ENCODE measurements around the gene NPEPPS. TPM values are rescaled to one million over a fixed set of nuclear protein-coding genes. Genes with fewer than 3 reads are reported as not detected.
"Not testable (repeated sequence)": the region's sequence is repeated elsewhere in the genome, so short reads cannot be mapped to it uniquely, and the experiment has no call there.

The NPEPPS gene
- total RNA-seq, 4 donors from 2014 or later: 79.3 to 116 (median 110) TPM

DNA sequence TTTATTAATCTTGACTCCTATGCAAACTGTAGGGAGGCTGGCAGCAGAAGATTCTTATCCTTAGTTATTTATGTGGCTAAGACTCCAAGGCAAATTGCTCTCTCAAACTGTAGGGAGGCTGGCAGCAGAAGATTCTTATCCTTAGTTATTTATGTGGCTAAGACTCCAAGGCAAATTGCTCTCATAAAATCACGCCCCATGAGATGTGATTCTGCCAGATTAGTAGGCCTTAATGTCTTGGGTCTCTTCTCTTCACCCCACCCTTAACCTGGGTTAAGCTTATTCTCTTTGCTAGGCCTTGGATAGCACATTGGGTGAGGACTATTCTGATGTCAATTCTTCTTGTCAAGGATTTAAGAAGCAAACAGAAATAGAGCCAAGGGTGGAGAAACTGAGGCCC lies 9.5 kb upstream of the NPEPPS start:
- H3K4me3 ChIP-seq, H3K9me3 ChIP-seq, H3K4me1 ChIP-seq, H3K27ac ChIP-seq, H3K27me3 ChIP-seq, H3K36me3 ChIP-seq, ATAC-seq: not testable (repeated sequence)
- 80 to 100% methylated on average over 1 of the region's 1 CpG for WGBS, 2 donors (ENCODE audit: low coverage in 1 of 2)

DNA sequence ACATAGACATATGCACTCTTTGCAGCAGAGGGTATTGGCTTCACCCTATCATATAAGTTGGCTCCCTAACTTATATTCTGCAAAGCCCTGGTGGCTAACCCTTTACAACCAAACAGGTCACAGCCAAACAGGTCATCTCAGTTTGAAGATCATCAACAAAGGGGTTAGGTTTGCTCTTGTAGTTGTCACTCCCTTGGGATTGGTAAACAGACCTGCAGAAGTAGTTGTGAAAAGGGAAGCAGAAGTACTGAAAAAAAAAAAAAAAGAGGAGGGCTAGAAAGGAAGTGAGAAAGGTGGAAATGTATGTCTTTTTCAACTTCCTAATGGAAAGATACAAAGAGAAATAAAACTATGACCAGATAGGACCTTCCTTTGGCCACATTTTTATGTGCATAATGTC lies 8.6 kb upstream of the NPEPPS start:
- H3K9me3 ChIP-seq, H3K4me1 ChIP-seq, H3K27me3 ChIP-seq, H3K27ac ChIP-seq, H3K4me3 ChIP-seq, H3K36me3 ChIP-seq, ATAC-seq: not testable (repeated sequence)

DNA sequence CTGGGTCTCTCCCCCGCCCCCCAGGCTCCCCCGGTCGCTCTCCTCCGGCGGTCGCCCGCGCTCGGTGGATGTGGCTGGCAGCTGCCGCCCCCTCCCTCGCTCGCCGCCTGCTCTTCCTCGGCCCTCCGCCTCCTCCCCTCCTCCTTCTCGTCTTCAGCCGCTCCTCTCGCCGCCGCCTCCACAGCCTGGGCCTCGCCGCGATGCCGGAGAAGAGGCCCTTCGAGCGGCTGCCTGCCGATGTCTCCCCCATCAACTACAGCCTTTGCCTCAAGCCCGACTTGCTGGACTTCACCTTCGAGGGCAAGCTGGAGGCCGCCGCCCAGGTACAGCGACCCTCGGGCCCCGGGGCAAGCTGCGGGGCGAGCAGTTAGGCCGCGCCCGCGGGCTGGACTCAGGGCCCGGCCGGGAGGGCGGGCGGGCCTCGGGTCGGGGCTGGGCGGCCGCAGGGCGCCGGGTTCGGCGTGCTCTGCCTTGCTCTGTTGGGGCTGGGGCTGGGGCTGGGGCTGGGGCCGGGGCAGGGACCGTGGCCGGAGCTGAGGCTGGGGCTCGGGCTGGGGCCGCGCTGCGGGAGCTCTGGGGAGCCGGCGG lies 419 bp downstream of the NPEPPS start:
- Histone ChIP-seq H3K27ac (peak overlapping the region; percentile 92 to 98 (median 95)), H3K4me1 (peaks cover 0 to 30% (median 2%) of the 10 kb centered on the region in 3 donors), H3K4me3 (peak overlapping the region; percentile 71 to 99)
- H3K9me3 ChIP-seq, H3K36me3 ChIP-seq, H3K27me3 ChIP-seq: not testable (repeated sequence)
- no CpG with 5 or more reads among the region's 61 CpGs for WGBS, 2 donors (ENCODE audit: low coverage in 1 of 2)
- ATAC-seq: peak; percentile 57

DNA sequence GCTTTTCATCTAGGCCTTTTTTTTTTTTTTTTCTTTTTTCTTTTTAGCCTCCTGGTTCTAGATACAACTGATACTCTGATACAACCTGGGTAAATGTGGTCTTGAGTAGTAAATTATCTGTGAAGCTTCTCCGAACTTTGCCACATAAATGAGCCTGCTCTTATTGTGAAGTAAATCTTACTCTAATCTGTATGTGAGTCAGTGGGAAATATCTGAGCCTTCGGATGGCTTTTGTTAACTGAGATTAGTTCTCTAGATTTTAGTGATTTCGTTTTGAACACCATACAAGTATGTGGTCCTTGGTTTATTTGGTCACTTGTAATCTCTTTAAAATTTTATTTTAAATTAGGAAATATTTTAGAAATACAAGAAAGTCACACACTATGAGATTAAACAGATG lies 8.2 kb downstream of the NPEPPS start:
- H3K9me3 ChIP-seq, H3K4me3 ChIP-seq, H3K27me3 ChIP-seq, ATAC-seq, H3K36me3 ChIP-seq: not testable (repeated sequence)
- peak overlapping the region in 1 of 4 donors; percentile 45 for H3K27ac ChIP-seq
- WGBS, 2 donors (ENCODE audit: low coverage in 1 of 2): 44% methylated on average over 3 of the region's 3 CpGs
- peaks cover 0 to 43% (median 0%) of the 10 kb centered on the region in 3 donors for H3K4me1 ChIP-seq

DNA sequence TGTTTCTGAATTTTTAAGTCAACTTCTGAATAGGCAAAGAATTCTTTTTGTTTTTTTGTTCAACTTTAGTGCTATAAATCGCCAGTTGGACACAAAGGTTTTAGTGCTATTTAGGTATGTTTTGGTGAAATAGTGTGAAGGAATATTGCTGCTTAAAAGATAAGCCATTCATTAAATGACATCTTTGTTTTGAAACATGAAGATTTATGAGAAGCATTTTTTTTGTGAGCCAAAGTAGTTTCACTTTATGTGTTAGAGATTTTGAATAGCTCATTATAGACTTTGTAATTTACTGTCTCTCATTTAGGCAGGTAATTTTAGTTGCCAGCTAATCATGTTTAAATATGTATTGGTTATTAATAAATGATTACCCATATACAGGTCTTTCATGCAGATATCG lies 10.8 kb downstream of the NPEPPS start:
- 94 to 100% methylated on average over 1 to 2 of the region's 2 CpGs for WGBS, 2 donors (ENCODE audit: low coverage in 1 of 2)
- not testable (repeated sequence) for H3K27ac ChIP-seq, H3K36me3 ChIP-seq, H3K4me3 ChIP-seq, H3K27me3 ChIP-seq, ATAC-seq, H3K9me3 ChIP-seq
- peaks cover 0 to 34% (median 0%) of the 10 kb centered on the region in 3 donors for H3K4me1 ChIP-seq

DNA sequence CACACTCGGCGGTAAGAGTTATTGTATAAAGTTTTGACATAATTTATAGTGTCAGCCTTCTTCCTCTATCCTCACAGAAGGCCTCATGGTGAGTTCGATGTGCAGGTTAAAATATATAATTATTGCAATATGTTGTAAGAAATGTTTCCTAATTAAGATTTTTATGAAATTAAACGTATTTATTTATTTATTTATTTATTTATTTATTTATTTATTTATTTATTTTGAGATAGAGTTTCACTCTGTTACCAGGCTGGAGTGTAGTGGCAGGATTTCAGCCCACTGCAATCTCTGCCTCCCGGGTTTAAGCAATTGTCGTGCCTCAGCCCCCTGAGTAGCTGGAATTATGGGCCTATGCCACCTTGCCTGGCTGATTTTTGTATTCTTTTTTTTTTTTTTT lies 13.4 kb downstream of the NPEPPS start:
- 92 to 94% methylated on average over 2 to 6 of the region's 6 CpGs for WGBS, 2 donors (ENCODE audit: low coverage in 1 of 2)
- H3K36me3 ChIP-seq: peaks cover 0 to 14% of the 10 kb centered on the region in 2 donors
- not testable (repeated sequence) for ATAC-seq, H3K4me3 ChIP-seq, H3K27me3 ChIP-seq, H3K9me3 ChIP-seq, H3K27ac ChIP-seq
- peaks cover 0 to 22% (median 0%) of the 10 kb centered on the region in 3 donors for H3K4me1 ChIP-seq

DNA sequence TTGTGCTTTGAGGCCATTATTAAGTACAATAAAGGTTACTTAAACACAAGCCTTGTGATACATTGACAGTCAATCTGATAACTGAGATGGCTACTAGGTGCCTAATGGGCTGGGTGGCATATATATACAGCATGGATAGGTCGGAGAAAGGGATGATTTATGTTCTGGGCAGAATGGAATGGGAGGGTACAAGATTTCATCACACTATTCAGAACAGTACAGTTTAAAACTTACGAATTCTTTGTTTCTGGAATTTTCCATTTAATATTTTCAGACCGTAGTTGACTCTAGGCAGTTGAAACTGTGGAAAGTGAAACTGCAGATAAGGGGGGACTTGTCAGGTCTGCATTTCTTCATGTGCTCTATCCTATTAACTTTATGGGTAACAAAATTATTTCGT lies 23.8 kb downstream of the NPEPPS start:
- H3K9me3 ChIP-seq, ATAC-seq, H3K27me3 ChIP-seq, H3K4me3 ChIP-seq, H3K27ac ChIP-seq: not testable (repeated sequence)
- 44 to 74% methylated on average over 4 of the region's 4 CpGs for WGBS, 2 donors (ENCODE audit: low coverage in 1 of 2)
- peaks cover 0 to 14% of the 10 kb centered on the region in 2 donors for H3K36me3 ChIP-seq
- H3K4me1 ChIP-seq: peaks cover 0 to 19% (median 2%) of the 10 kb centered on the region in 3 donors

DNA sequence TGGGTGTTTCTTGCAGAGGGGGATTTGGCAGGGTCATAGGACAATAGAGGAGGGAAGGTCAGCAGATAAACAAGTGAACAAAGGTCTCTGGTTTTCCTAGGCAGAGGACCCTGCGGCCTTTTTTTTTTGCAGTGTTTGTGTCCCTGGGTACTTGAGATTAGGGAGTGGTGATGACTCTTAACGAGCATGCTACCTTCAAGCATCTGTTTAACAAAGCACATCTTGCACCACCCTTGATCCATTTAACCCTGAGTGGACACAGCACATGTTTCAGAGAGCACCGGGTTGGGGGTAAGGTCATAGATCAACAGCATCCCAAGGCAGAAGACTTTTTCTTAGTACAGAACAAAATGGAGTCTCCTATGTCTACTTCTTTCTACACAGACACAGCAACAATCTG lies 25.2 kb downstream of the NPEPPS start:
- ATAC-seq, H3K27ac ChIP-seq, H3K9me3 ChIP-seq, H3K27me3 ChIP-seq, H3K4me3 ChIP-seq, H3K36me3 ChIP-seq: not testable (repeated sequence)
- 68 to 100% methylated on average over 2 to 3 of the region's 3 CpGs for whole genome bisulfite sequencing, 2 donors (ENCODE audit: low coverage in 1 of 2)
- peaks cover 2 to 30% (median 6%) of the 10 kb centered on the region in 3 donors for H3K4me1 ChIP-seq

DNA sequence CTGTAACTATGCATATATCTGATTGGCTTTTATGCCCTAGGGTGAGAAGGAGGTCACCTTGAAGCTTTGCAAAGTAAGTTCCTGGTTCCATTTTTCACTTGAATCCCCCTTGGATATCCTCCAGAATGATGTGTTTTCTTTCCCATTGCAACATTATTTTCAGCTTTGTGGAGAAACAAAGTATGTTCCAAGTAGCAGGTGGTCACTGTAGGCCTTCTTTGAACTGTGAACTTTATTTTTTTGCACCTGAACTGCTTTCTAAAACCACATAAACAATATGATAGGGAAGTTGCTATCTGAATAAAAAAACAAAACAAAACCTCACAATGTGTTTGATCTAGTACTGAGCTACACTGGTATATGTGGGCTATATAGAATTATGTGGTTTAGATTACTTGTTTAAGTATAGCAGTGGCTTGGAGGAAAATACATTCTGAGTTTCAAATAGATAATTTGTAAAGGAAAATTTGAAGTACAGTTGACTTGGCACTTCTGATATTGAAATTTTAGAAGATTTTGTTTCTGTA lies 29.7 kb downstream of the NPEPPS start:
- H3K27me3 ChIP-seq, H3K36me3 ChIP-seq, H3K4me3 ChIP-seq, H3K27ac ChIP-seq, H3K9me3 ChIP-seq, ATAC-seq: not testable (repeated sequence)
- H3K4me1 ChIP-seq: peaks cover 0 to 34% (median 6%) of the 10 kb centered on the region in 3 donors

DNA sequence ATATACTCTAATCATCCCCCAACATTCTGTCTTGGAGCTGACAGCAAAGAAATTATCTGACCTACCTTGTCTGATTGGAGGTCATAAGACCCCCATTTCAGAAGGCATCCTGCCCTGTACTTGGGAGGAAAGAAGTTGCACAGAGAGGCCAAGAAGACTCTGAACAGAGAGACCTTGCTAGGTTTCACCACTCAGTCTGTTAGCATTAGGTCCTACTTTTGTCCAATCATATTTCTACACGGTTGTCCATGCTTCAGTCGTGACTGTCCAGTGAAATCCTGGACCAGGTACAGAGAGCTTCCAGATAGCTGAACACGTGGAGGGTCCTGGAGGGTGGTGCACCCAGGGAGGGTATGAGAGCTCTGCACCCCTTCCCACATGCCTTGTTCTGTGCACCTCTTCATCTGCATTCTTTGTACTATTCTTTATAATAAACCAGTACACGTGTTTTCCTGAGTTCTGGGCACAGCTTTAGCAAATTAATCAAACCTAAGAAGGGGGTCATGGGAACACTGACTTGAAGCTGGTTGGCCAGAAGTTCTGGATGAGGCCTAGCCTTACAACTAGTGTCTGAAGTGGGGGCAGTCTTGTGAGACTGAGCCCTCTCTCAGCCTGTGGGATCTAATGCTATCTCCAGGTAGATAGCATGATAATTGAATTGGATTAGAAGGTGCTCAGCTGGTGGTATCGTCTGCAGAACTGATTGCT lies 30.9 kb downstream of the NPEPPS start:
- WGBS, 2 donors (ENCODE audit: low coverage in 1 of 2): 63 to 67% methylated on average over 3 to 4 of the region's 5 CpGs
- H3K36me3 ChIP-seq, ATAC-seq, H3K27me3 ChIP-seq, H3K4me3 ChIP-seq, H3K27ac ChIP-seq, H3K9me3 ChIP-seq: not testable (repeated sequence)
- H3K4me1 ChIP-seq: peaks cover 0 to 30% (median 6%) of the 10 kb centered on the region in 3 donors

DNA sequence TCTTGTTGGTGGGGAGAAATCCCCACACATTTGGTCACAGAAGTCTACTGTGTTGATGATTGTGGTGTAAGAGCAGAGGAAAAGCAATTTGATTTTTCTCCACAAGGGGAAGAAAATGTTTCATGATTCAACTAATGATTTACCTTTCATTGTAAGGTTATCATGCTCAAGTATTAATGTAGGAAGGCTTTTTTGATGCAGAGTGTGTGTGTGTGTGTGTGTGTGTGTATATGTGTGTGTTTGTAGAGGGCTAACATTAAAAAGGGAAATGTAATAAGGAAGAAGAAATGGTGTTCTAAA lies 31.4 kb downstream of the NPEPPS start:
- H3K27me3 ChIP-seq, H3K4me3 ChIP-seq, H3K27ac ChIP-seq, H3K36me3 ChIP-seq, H3K9me3 ChIP-seq, ATAC-seq: not testable (repeated sequence)
- peaks cover 0 to 32% (median 6%) of the 10 kb centered on the region in 3 donors for H3K4me1 ChIP-seq

DNA sequence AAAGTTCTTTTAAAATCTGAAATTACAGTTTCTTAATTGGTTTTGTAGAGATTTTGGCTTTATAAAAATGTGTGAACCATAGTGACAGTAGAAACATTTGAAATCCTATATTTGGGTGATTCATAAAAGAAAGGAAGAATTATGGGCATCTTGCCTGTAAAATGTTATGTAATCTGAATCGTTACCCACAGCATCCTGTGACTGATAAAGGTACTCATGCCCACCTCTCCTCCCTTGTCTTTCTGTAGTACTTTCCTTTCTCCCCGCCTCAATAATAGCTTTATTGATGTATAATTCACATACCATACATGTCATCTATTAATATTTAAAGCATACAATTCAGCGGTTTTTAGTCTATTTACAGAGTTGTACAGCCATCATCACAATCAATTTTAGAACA lies 36.4 kb downstream of the NPEPPS start:
- WGBS, 2 donors (ENCODE audit: low coverage in 1 of 2): 43 to 53% methylated on average over 2 to 3 of the region's 3 CpGs
- H3K36me3 ChIP-seq: peaks cover 0 to 22% of the 10 kb centered on the region in 2 donors
- H3K27ac ChIP-seq, H3K9me3 ChIP-seq, ATAC-seq, H3K4me3 ChIP-seq, H3K27me3 ChIP-seq, H3K4me1 ChIP-seq: not testable (repeated sequence)

DNA sequence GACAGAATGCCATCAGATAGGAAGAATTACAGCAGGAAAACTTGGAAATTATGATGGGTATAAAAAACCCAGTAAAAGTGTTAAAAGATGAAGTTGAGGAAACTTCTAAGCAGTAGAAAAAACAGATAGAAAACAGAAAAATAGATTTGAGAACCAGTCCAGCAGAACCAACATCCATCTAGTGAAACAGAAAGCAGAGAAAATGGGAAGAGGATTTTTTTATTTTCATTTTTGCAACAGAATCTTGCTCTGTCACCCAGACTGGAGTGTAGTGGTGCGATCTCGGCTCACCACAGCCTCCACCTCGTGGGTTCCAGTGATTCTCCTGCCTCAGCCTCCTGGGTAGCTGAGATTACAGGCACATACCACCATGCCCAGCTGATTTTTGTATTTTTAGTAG lies 41.7 kb downstream of the NPEPPS start:
- not testable (repeated sequence) for H3K4me1 ChIP-seq, H3K27ac ChIP-seq, H3K27me3 ChIP-seq, ATAC-seq, H3K9me3 ChIP-seq, H3K4me3 ChIP-seq
- H3K36me3 ChIP-seq: peaks cover 0 to 18% of the 10 kb centered on the region in 2 donors
- 84% methylated on average over 3 of the region's 3 CpGs; no CpG with 5 or more reads in 1 of the 2 donors for WGBS, 2 donors (ENCODE audit: low coverage in 1 of 2)

DNA sequence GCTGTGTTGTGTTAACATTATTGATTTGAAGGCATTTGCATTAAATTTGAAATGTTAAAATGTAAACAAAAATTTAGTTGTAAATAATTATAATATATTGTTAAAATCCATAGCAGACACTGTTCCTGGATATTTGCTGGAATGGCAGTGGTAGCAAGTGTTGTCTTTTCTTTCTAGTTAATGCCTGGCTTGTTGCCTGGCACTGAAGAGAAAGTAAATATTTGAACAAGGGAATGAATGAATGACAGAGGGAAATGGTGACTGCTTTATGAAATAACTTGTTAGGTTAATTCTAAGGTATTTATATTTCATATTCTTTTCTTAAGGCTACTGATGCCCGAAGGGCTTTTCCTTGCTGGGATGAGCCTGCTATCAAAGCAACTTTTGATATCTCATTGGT lies 51.5 kb downstream of the NPEPPS start:
- peaks cover 0 to 24% of the 10 kb centered on the region in 2 donors for H3K36me3 ChIP-seq
- WGBS, 2 donors (ENCODE audit: low coverage in 1 of 2): no CpG with 5 or more reads among the region's 1 CpG
- H3K9me3 ChIP-seq, ATAC-seq, H3K4me1 ChIP-seq, H3K27ac ChIP-seq, H3K4me3 ChIP-seq, H3K27me3 ChIP-seq: not testable (repeated sequence)
